HL-60/S4 treated with phorbol 12-myristate 13-acetate at 8.2 ng/mL for 4 days and 3 days (cell line): ENCODE measurements around the gene PTPRG.

ENCODE experiments used
- in situ Hi-C: fragments of 300-500 bp; cut with MboI; formaldehyde crosslinking; loops from 2 replicates; pipeline ENCODE4 v1.15.0; 2022; ENCODE audit warnings: low sequenced_read_pairs

PTPRG gene

GRCh38 chr3:62084558-62084957 is 523.2 kb downstream of the PTPRG start:
- in situ Hi-C loops = no loop called here

DNA sequence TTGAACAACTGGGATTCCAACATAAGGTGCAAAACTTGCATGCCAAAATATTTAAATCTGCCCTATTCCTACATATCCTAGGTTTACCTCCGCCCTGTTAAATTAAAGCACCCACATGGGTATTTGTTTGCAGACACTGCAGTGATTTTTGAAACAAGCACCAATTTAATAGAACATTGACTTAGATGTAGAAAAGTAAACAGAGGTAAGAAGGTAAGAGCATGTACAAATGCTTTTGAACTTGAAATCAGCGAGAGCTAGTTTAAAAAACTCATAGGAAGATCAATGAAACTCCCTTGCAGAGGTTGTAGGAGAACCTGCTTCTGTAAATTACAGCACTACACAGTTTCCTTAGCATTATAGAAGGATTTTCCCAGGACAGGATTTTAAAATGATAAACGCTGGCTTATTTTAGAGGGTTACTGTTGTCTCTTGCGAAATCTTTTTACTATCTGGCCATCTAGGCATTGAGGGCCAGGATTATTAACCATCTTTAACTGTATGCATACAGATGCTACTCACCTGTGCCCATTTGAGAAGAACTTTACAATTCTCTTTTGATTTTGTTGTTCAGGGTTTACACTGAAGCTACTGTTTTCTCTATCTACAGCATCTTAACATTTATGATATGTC is 527.2 kb downstream of the PTPRG start:
- in situ Hi-C loops = no loop called here

DNA sequence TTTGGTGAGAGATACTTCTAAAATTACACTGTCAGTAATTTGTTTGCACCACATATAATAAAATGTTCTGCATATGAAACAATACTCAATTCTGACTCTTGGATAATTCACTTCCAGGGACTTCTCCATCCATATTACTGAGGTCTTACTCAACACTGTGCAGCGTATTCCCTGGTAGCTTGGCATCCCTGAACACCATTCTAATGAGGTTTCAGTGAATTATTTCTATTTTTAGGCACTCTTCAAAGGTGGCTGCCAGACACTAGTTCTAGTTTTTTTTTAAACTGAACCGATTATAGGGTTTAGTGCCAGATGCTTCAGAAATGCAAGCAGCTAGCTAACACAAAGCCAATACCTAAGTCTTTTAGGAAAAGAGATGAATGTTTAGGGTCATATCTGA is 528.7 kb downstream of the PTPRG start:
- in situ Hi-C loops = no loop called here

GRCh38 chr3:62090519-62090918 is 529.1 kb downstream of the PTPRG start:
- in situ Hi-C loops = no loop called here

GRCh38 chr3:62093025-62093424 is 531.7 kb downstream of the PTPRG start:
- in situ Hi-C loops = no loop called here

GRCh38 chr3:62094461-62094860 is 533.1 kb downstream of the PTPRG start:
- in situ Hi-C loops = no loop called here

DNA sequence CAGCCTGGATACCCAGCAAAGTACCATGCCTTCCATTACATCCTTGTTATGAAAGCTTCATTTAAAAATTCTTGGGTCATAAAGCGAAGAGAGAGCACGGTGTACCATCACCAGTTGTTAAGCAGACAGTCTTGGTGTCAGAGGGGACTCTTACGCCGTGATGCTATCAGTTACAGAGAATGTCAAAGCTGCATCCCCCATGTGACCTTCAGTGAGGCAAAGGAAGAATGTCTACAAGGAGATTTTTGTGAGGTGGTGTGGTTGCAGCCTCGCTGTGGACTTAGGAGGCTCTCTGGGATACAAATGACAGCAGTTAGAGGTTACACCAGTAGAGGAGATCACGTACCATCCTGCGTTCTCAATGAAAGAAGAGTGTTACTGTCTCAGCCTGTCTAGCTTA is 533.7 kb downstream of the PTPRG start:
- in situ Hi-C loops = no loop called here

GRCh38 chr3:62095756-62096155 is 534.4 kb downstream of the PTPRG start:
- in situ Hi-C loops = no loop called here

GRCh38 chr3:62096521-62096920 is 535.1 kb downstream of the PTPRG start:
- in situ Hi-C loops = no loop called here

DNA sequence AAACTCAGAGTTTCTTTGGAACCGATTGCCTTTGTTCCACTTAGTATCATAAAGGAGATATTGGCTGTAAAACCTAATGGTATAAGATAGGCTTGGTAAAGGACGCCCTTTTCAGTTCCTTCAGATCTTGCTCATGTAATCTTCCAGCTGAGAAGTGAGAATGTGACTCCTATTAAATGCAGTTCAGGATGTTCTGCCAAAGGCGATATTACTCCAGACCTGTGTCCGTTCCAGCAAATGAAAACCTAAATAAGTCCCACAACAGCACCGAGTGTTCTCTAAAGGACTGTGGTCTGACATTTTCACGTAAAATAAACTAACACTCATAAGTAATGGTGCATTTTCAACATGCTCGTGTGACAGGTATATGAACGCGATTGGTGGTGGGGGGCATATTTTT is 535.8 kb downstream of the PTPRG start:
- in situ Hi-C loops = no loop called here

- in situ Hi-C loops = no loop called here
Measured at GRCh38 chr3:62098646-62099365, 537.4 kb downstream of the PTPRG start.

GRCh38 chr3:62100282-62100989 is 539.1 kb downstream of the PTPRG start:
- in situ Hi-C loops = no loop called here

GRCh38 chr3:62101488-62101887 is 540.1 kb downstream of the PTPRG start:
- in situ Hi-C loops = no loop called here

- in situ Hi-C loops = no loop called here
Measured at GRCh38 chr3:62103531-62103930, 542.2 kb downstream of the PTPRG start.

- in situ Hi-C loops = no loop called here
Measured at GRCh38 chr3:62109534-62109933, 548.2 kb downstream of the PTPRG start.

GRCh38 chr3:62110443-62111225 is 549.3 kb downstream of the PTPRG start:
- in situ Hi-C loops = no loop called here

DNA sequence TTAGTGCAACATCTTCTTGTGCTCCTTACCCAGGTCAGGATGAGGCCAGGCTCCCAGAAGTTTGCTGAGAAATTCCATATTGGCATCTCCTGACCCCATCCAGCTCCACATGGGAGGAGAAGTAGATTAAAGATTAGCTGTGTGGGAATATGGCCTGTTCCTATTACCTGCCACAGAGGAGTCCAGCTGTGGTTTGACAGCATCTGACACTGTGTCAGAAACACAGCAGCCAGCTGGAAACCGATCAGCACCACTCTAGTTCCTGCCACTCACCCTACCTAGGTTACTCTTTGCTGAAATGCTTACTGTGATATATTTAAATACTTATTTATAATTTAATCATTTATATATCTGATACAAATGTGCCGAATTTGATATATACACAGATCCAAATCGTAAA is 551.7 kb downstream of the PTPRG start:
- in situ Hi-C loops = no loop called here

- in situ Hi-C loops = no loop called here
Measured at GRCh38 chr3:62114763-62115162, 553.4 kb downstream of the PTPRG start.

- in situ Hi-C loops = no loop called here
Measured at GRCh38 chr3:62117903-62118548, 556.7 kb downstream of the PTPRG start.

DNA sequence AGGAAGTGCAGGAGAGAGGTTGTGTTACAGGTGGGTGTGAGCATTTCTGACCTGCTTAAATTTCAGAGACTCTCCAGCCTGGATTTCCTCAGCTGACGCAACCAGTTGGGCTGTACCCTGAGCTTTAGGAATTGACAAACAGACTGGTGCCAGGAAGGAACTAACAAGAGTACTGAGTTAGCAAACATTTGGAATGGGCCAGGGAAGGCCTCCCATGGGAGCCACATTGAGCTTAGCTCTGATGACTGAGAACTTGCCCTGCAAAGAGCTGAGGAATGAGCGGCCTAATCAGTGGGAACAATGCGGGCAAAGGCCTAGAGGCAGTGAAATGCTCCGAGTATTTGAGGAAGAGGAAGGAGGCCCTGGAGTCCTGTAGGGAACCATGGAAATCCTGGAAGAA is 557.8 kb downstream of the PTPRG start:
- in situ Hi-C loops = no loop called here

DNA sequence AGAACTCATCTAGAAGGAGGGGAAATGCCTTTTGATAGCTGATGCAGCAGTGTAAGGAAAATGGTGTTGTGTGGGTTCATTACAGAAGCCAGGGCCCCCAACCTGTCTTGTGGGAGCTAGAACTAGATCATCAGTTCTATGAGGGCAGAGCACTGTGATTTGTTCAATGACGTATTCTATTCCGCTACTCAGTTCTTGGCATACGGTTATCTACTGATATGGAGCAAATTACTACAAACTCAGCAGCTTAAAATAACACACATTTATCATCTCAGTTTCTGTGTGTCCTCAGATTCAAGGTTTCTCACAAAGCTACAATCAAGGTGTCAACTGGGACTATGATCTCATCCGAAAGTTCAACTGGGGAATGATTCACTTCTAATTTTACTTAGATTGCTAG is 561.4 kb downstream of the PTPRG start:
- in situ Hi-C loops = no loop called here
